ENCODE data around the gene PTPN1.

The PTPN1 gene

GRCh38 chr20:50514750-50515149, 4.6 kb downstream of the PTPN1 start:
- DNase-seq, result no peak

DNA sequence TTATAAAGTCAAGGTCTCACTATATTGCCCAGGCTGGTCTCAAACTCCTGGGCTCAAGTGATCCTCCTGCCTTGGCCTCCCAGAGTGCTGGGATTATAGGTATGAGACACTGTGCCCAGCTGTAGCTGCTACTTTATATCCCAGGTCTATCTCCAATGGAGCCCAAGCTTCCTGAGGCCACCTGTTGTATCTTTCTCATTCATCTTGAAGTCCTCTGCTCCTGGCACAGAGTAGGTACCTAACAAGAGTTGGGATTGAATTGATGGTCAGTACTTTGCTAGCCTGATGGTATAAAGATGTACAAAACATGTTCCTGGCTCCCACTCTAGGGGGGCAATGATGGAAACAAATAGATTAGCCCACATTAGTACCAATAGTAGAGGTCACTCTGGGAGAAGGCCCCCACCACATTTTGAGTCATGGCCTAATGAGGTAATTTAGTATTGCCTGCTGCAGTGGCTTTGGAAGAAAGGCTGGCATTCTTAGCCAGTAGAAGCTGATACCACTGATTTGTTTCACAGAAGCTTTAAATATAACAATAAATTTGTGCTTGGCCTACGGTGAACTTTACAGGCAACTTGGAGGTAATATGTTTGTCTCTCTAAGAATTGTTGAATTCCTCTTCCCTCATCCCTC, 5.4 kb downstream of the PTPN1 start:
- no peak for DNase-seq

GRCh38 chr20:50516180-50516934, 6.2 kb downstream of the PTPN1 start:
- no peak for DNase-seq

DNA sequence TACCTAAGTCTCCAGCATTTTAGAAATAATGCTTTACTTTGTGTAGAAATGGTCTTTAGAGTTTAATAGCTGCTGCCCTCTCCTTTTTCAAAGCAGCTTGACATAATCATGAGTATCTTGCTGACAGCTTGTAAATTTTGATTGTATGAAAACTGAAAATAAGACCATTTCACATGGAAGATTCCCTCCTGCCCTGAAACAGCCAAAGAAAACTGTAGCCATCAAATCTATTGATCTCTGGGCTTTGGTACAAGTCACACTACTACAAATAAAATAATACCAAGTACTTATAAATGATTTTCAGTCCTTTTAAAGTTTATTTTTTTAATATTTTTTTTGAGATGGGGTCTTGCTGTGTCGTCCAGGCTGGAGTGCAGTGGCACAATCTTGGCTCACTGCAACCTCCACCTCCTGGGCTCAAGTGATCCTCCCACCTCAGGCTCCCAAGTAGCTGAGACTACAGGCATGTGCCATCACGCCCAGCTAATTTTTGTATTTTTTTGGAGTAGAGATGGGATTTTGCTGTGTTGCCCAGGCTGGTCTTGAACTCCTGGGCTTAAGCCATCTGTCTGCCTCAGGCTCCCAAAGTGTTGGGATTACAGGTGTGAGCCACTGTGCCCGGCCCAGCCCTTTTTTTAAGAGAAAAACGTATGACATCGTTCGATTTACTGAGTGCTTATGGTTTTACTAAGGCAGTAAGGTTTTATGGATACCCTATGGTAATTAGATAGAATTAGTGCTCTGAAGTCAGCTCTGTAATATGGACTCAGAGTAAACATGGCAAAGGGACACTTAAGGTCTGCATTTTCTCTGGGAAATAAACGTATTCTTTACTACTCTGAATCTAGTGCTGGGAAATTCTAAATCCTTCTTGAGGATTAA, 7.0 kb downstream of the PTPN1 start:
- no peak for DNase-seq

- no peak for DNase-seq
These were observed 7.6 kb downstream of the PTPN1 start for GRCh38 chr20:50517817-50518154.

GRCh38 chr20:50518270-50518721, 8.1 kb downstream of the PTPN1 start:
- no peak for DNase-seq

DNA sequence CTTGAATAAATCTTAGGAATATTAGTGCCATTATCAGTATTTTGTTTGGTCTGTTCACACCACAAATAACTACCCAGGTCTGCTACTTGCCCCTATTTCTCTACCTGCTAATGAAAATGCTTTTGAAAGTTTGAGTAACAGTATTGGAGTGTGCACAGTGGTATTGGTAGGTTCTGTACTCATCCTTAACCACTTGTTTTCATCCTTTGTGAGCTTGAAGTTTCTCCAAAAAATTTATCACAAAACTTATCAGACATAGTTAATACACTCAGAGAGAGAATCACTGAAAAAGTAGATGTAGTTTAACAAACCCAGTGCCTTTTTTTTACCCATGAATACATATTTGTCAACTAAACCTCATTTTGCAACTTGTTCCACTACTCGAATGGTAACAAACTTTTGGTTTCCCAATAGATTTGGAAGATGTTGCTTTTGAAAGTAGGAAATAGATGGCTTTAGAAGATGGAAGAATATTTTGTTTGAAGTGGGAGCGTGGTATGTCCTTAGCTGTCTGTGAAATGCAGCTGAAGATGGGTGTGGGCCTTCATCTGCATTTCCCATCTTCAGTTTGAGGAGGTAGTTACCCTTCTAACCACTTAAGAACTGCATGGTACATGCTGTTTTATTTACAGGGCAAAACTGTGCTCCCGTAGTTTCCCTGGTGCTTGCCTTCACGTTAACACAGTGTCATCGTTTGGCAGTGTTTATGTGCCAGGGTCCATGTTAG, 9.0 kb downstream of the PTPN1 start:
- DNase-seq, result no peak

DNA sequence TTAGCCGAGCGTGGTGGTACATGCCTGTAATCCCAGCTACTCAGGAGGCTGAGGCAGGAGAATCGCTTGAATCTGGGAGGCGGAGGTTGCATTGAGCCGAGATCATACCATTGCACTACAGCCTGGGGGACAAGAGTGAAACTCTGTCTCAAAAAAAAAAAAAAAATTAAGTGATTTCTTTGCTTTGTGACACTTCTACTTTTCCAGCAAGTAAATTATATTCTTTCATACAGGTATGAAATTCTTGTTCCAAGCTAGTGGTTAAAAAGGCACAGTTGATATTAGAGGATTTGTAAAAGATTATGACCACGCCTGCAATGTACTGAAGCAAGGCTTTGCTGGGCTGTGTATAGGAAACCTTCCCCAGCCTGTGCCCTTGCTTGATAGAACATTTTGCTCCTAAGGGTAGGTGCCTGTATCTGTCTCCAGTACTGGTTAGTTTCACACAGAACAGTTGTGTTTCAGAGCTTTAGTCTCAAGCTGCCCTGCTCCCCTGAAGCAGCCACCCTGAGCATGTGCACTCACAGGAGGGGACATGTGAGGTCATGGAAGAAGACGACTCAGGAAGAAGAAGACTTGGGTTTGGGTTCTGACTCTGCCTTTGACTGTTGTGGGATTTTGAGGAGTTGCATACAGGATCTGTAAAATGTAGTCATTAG, 10.2 kb downstream of the PTPN1 start:
- no peak for DNase-seq

GRCh38 chr20:50521221-50522052, 11.3 kb downstream of the PTPN1 start:
- no peak for DNase-seq

GRCh38 chr20:50522053-50522674, 12.0 kb downstream of the PTPN1 start:
- DNase-seq, result no peak

DNA sequence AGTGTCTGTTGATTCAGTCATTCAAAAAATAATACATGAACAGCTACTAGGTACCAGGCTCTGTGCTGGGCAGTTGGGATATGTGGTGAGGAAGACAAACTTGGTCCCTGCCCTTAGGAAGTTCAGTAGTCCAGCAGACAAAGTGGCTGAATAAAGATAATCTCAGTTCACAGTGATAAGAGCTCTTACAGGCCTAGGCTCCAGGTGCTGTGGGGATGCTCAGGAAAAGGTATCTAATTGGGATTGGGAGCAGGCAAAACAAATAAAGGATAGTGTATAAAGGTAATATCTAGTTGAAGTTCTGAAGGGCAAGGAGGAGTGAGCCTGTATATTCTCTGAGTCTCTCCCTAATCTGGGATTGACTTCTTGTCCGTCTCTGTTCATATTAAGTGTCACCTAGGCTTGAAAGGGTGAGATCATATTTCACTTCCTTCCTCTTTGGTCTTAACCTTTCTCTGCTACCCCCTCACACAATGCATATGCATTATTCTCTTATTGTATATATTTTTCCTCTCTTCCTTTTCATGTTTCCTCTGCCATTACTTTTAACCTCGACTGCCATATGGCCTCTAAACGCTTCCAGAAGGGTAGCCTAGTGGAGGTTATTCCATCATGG, 13.5 kb downstream of the PTPN1 start:
- DNase-seq, result no peak

GRCh38 chr20:50525681-50526080, 15.5 kb downstream of the PTPN1 start:
- no peak for DNase-seq

- no peak for DNase-seq
These were observed 16.3 kb downstream of the PTPN1 start for GRCh38 chr20:50526403-50526989.

DNA sequence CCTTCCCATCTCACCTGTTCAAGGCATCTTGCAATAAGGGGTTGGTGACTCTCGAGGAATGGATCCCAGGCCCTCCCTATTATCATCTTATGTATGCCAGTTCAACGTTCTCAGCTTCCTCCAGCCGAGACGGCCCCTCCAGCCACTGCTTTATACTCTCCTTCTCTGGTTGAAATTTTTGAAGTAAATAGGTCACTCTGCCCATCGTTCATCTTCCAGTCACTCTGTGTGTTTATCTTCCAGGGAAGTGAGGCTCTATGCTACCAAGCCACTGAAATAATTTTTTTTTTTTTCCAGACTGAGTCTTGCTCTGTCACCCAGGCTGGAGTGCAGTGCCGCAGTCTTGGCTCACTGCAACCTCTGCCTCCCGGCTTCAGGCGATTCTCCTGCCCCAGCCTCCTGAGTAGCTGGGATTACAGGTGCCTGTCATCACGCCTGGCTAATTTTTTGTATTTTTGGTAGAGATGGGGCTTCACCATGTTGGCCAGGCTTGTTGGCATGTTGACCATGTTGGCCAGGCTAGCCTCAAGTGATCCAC, 17.0 kb downstream of the PTPN1 start:
- no peak for DNase-seq

DNA sequence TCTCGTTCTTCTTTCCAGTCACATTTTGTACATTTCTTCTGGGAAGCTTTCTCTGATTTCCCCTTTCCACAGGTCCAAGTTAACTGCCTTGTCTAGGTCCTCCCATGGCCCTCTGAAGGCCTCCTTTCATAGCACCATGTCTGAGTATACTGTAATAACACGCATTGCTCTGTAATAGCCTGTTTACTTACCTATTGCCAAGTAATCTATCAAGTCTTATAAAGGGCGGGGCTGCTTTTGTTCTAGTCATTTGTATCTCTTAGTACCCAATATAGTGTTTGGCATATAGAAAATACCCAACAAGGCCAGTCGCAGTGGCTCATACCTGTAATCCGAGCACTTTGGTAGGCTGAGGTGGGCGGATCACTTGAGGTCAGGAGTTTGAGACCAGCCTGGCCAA, 17.9 kb downstream of the PTPN1 start:
- DNase-seq, result no peak

- DNase-seq, result no peak
These were observed 18.7 kb downstream of the PTPN1 start for GRCh38 chr20:50528804-50529351.

- no peak for DNase-seq
These were observed 22.0 kb downstream of the PTPN1 start for GRCh38 chr20:50532221-50532620.

DNA sequence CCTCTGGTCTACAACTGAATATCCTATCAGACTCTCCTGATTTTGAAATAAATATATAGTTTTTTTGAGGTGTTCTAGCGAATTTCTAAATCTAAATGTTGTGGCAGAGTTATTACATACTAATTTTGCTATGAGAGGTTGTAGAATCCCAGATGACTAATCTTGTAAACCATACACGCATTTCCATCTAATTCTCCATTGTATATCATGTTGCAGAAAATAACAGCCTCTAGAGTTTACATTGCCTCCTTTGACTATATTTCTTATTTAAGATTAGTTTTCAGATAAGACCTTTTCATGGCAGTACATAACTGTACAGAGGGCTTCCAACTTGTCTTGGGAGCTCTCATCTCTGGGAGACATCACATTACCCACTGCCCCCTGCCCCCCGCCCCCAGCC, 22.9 kb downstream of the PTPN1 start:
- no peak for DNase-seq

- no peak for DNase-seq
These were observed 23.3 kb downstream of the PTPN1 start for GRCh38 chr20:50533464-50533863.

DNA sequence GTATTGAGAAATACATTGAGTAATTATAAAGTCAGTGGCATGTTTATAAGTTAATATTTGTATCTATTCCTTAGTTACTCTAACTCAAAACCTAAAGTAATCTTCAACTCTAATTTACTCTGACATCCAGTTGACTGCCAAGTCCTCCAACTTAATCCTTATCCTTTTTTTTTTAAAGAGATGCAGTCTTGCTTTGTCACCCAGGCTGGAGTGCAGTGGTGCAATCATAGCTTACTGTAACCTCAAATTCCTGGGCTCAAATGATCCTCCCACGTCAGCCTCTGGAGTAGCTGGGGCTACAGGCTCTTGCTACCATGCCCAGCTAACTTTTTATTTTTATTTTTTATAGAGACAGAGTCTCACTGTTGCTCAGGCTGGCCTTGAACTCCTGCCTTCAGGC, 24.4 kb downstream of the PTPN1 start:
- DNase-seq, result no peak
